Neuronal stem cell (in vitro differentiated cells): ENCODE measurements around the gene IP6K1.

ENCODE experiments used
- DNase-seq: peaks from one replicate; pipeline ENCODE4 v3.0.0-alpha.2; 2013; ENCODE audit warnings: low spot score
- H2AFZ ChIP-seq: one replicate; pipeline ENCODE4 v1.6.1; 2013; ENCODE audit warnings: mild to moderate bottlenecking, low read length, inconsistent platforms
- H2AK5ac ChIP-seq: 2 replicates; pipeline ENCODE4 v1.6.1; 2013; ENCODE audit warnings: low read depth, mild to moderate bottlenecking, inconsistent platforms, low read length, moderate library complexity, mixed read lengths
- H2BK120ac ChIP-seq: 2 replicates; pipeline ENCODE4 v1.6.1; 2013; ENCODE audit warnings: low read depth, mild to moderate bottlenecking, inconsistent platforms, low read length, moderate library complexity, mixed read lengths
- H2BK12ac ChIP-seq: one replicate; pipeline ENCODE4 v1.6.1; 2013; ENCODE audit warnings: low read length, inconsistent platforms
- H2BK15ac ChIP-seq: 2 replicates; pipeline ENCODE4 v1.6.1; 2013; ENCODE audit warnings: mild to moderate bottlenecking, low read length, inconsistent platforms, mixed read lengths
- H2BK5ac ChIP-seq: one replicate; pipeline ENCODE4 v1.6.1; 2013; ENCODE audit warnings: inconsistent platforms, mild to moderate bottlenecking, low read length, moderate library complexity
- H3K14ac ChIP-seq: one replicate; pipeline ENCODE4 v1.6.1; 2013; ENCODE audit warnings: low read length, inconsistent platforms
- H3K18ac ChIP-seq: 2 replicates; pipeline ENCODE4 v1.6.1; 2013; ENCODE audit warnings: low read length, inconsistent platforms
- H3K23ac ChIP-seq: 2 replicates; pipeline ENCODE4 v1.6.1; 2013; ENCODE audit warnings: low read depth, mild to moderate bottlenecking, mixed read lengths, low read length, inconsistent platforms; ENCODE audit not compliant: poor library complexity
- H3K27ac ChIP-seq: replicated peaks from 3 replicates; pipeline ENCODE4 v1.5.1; 2013; ENCODE audit warnings: low read length, inconsistent platforms
- H3K27me3 ChIP-seq, 3 experiments: 2 replicates each; pipeline ENCODE4 v1.6.1; 2013; ENCODE audit warnings: low read length in 3 of 3, mild to moderate bottlenecking in 2 of 3, inconsistent platforms in 1 of 3, low read depth in 1 of 3, mixed read lengths in 1 of 3, moderate library complexity in 1 of 3; ENCODE audit not compliant: control insufficient read depth in 3 of 3, insufficient read depth in 3 of 3
- H3K36me3 ChIP-seq, 2 donors: replicated peaks in 1 of 2; 2 replicates each; pipeline ENCODE4 v1.6.1; 2013; ENCODE audit warnings: low read length in 2 of 2; ENCODE audit not compliant: control insufficient read depth in 2 of 2, insufficient read depth in 2 of 2
- H3K4ac ChIP-seq: 2 replicates; pipeline ENCODE4 v1.6.1; 2013; ENCODE audit warnings: inconsistent platforms, mild to moderate bottlenecking, low read length, moderate library complexity
- H3K4me1 ChIP-seq, 2 donors: 1 replicate in 1 of 2; 2 replicates in 1 of 2; pipeline ENCODE4 v1.6.1; 2013; ENCODE audit warnings: low read length in 2 of 2, low read depth in 1 of 2; ENCODE audit not compliant: control insufficient read depth in 2 of 2, insufficient read depth in 1 of 2
- H3K4me2 ChIP-seq: one replicate; pipeline ENCODE4 v1.6.1; 2013; ENCODE audit warnings: mild to moderate bottlenecking, low read length, inconsistent platforms; ENCODE audit not compliant: insufficient read depth, poor library complexity, severe bottlenecking
- H3K4me3 ChIP-seq, 2 donors: 2 replicates each; pipeline ENCODE4 v1.5.1; 2013; ENCODE audit warnings: low read length in 2 of 2, mild to moderate bottlenecking in 2 of 2, inconsistent platforms in 1 of 2, moderate library complexity in 1 of 2
- H3K79me1 ChIP-seq: one replicate; pipeline ENCODE4 v1.6.1; 2013; ENCODE audit warnings: low read depth, mild to moderate bottlenecking, inconsistent platforms, low read length, moderate library complexity
- H3K9ac ChIP-seq: one replicate; pipeline ENCODE4 v1.6.1; 2013; ENCODE audit warnings: mild to moderate bottlenecking, low read depth, low read length, inconsistent platforms; ENCODE audit not compliant: poor library complexity
- H3K9me3 ChIP-seq, 2 donors: replicated peaks in 1 of 2; 2 replicates each; pipeline versions ENCODE3 to v1.6.1; 2013; ENCODE audit warnings: low read length in 2 of 2, mild to moderate bottlenecking in 2 of 2, inconsistent platforms in 1 of 2, low read depth in 1 of 2, mixed read lengths in 1 of 2, moderate library complexity in 1 of 2; ENCODE audit not compliant: control insufficient read depth in 2 of 2, insufficient read depth in 1 of 2
- H4K8ac ChIP-seq: one replicate; pipeline ENCODE4 v1.6.1; 2013; ENCODE audit warnings: low read depth, mild to moderate bottlenecking, inconsistent platforms, low read length, moderate library complexity
- H4K91ac ChIP-seq: one replicate; pipeline ENCODE4 v1.6.1; 2013; ENCODE audit warnings: low read length, low read depth, mild to moderate bottlenecking, inconsistent platforms; ENCODE audit not compliant: poor library complexity
- WGBS, 2 donors: extraction: QIAGEN DNeasy Blood & Tissue Kit; methylation state at CpG; one replicate each; pipeline ENCODE4 v1.1.7; 2013; ENCODE audit warnings: missing lambda C conversion rate in 2 of 2, mixed read lengths in 1 of 2; ENCODE audit not compliant: insufficient read length in 2 of 2, insufficient replicate concordance in 1 of 2; ENCODE audit errors: extremely low coverage in 2 of 2; 5-methylcytosine and 5-hydroxymethylcytosine counted together

Gene IP6K1

GRCh38 chr3:49719214-49719884, 67.0 kb downstream of the IP6K1 start, which contains the start of gene AMIGO3:
Gene AMIGO3 (minus strand): TSS chr3:49719684. CDS start chr3:49719465, 219 bp downstream.
- H4K8ac ChIP-seq, result peak within 1 kb of the TSS; percentile 98
- peak; percentile 87 for DNase-seq
- peaks cover 0 to 3% of the 10 kb centered on the region in 2 donors for H3K9me3 ChIP-seq
- peak within 1 kb of the TSS; percentile 66 for H3K4ac ChIP-seq
- peaks cover 11 to 14% of the 10 kb centered on the region in 2 donors for H3K4me1 ChIP-seq
- no CpG with 5 or more reads among the region's 50 CpGs for WGBS, 2 donors
- H3K27me3 ChIP-seq, result no peaks in the 10 kb centered on the region
- H2AK5ac ChIP-seq, result peak within 1 kb of the TSS; percentile 95
- H3K79me1 ChIP-seq, result peaks cover 26% of the 10 kb centered on the region
- peaks cover 33 to 70% of the 10 kb centered on the region in 2 donors for H3K36me3 ChIP-seq
- H3K14ac ChIP-seq, result peak within 1 kb of the TSS; percentile 98
- H3K4me3 ChIP-seq, result peak within 1 kb of the TSS in 1 of 2 donors; percentile 87
- H2BK5ac ChIP-seq, result peak within 1 kb of the TSS; percentile 87
- peak within 1 kb of the TSS; percentile 99 for H3K9ac ChIP-seq
- peak within 1 kb of the TSS; percentile 76 for H2BK120ac ChIP-seq
- H2BK12ac ChIP-seq, result peak within 1 kb of the TSS; percentile 84
- peak within 1 kb of the TSS; percentile 100 for H3K23ac ChIP-seq
- H2BK15ac ChIP-seq, result peak within 1 kb of the TSS; percentile 75
- H2AFZ ChIP-seq, result no peak within 1 kb of the TSS
- no peak within 1 kb of the TSS for H4K91ac ChIP-seq
- peak within 1 kb of the TSS; percentile 100 for H3K4me2 ChIP-seq
- H3K27ac ChIP-seq, result peak within 1 kb of the TSS; percentile 59
- peak within 1 kb of the TSS; percentile 97 for H3K18ac ChIP-seq

DNA sequence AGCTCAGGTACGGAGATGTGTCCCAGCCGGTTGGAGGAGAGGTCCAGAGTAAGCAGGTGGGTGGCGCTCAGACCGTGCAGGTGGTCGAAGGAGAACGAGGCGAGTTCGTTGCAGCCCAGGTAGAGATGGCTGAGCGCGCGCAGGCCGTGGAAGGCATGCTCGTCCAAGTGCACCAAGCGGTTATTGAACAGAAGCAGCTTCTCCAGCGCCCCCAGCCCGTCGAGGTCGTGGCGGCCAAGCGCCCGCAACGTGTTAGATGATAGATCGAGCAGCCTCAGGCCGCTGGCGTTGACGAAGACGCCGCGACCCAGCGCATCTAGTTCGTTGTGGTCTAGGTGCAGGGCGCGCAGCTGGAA, 67.5 kb downstream of the IP6K1 start:
- Histone ChIP-seq H3K9ac (peak overlapping the region; percentile 99), H4K91ac (no peak overlapping the region), H2BK120ac (no peak overlapping the region), H3K4ac (peak overlapping the region; percentile 66), H3K36me3 (peaks cover 33 to 70% of the 10 kb centered on the region in 2 donors), H3K27me3 (no peaks in the 10 kb centered on the region), H3K4me3 (peak overlapping the region in 1 of 2 donors; percentile 87), H3K27ac (no peak overlapping the region), H2BK15ac (peak overlapping the region; percentile 75), H3K18ac (peak overlapping the region; percentile 97), H3K4me2 (peak overlapping the region; percentile 100), H3K9me3 (peaks cover 0 to 3% of the 10 kb centered on the region in 2 donors), H3K4me1 (peaks cover 9 to 14% of the 10 kb centered on the region in 2 donors), H2BK5ac (peak overlapping the region; percentile 87), H4K8ac (peak overlapping the region; percentile 98), H3K23ac (peak overlapping the region; percentile 100), H3K79me1 (peaks cover 25% of the 10 kb centered on the region), H2AFZ (no peak overlapping the region), H2BK12ac (peak overlapping the region; percentile 84), H2AK5ac (peak overlapping the region; percentile 95), H3K14ac (peak overlapping the region; percentile 98)
- no peak for DNase-seq
- no CpG with 5 or more reads among the region's 33 CpGs for WGBS, 2 donors

DNA sequence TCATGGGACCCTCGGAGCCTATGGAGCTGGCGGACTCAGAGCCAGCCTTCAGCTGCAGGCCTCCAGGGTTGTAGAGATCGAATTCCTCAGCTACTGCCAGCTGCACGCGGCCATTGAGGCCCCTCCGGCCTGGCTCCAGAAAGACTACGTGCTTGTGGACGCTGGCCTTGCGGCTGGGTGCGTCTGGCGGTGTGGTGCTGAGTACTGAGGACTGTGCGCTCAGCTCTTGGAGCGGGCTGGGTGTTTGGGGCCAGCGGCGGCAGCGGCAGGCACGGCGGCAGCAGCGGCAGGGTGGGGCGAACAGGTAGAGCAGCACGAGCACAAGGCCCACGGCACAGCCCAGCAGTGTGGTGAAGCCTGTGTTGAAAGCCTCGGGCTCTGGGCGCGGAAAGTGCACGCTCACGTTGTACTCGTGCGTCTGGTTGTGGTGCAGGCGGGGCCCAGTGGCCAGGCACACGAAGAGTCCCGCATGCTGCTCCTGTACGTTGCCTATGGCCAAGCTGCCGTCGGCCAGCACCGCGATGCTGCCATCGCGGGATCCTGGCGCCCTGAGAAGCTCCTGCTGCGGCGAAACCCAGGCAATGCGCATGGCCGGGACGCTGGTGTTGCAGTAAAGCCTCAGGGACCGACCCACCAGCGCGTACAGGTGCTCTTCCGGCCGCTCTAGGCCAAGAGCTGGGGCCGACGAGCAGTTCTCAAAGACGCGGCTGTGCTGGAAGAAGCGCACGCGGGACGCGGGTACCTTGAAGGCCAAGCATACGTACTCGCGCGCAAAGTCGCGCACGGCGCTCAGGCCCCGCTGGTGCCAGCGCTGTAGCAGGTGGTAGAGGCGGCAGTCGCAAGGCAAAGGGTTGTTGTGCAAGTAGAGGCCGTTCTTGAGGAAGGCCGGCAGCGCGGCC, 68.1 kb downstream of the IP6K1 start:
- Histone ChIP-seq H4K8ac (peak overlapping the region; percentile 9), H3K9ac (peak overlapping the region; percentile 81), H3K4ac (peak overlapping the region; percentile 66), H3K4me1 (peaks cover 8 to 13% of the 10 kb centered on the region in 2 donors), H3K4me2 (peak overlapping the region; percentile 100), H3K14ac (peak overlapping the region; percentile 98), H3K79me1 (peaks cover 23% of the 10 kb centered on the region), H3K4me3 (no peak overlapping the region), H3K27ac (no peak overlapping the region), H4K91ac (no peak overlapping the region), H2BK15ac (peak overlapping the region; percentile 75), H2AK5ac (peak overlapping the region; percentile 95), H3K23ac (peak overlapping the region; percentile 100), H3K27me3 (no peaks in the 10 kb centered on the region), H3K9me3 (peaks cover 0 to 3% of the 10 kb centered on the region in 2 donors), H2BK12ac (peak overlapping the region; percentile 84), H3K18ac (peak overlapping the region; percentile 97), H3K36me3 (peaks cover 33 to 70% of the 10 kb centered on the region in 2 donors), H2BK120ac (peak overlapping the region; percentile 76), H2BK5ac (peak overlapping the region; percentile 13), H2AFZ (no peak overlapping the region)
- no peak for DNase-seq
- no CpG with 5 or more reads among the region's 75 CpGs for WGBS, 2 donors
